Limb (tissue), 2 donors: ENCODE data around the gene COMP.
A peak's percentile ranks its signal among the peaks of the same experiment; 100 is the strongest.

Experiments used
- DNase-seq, 2 donors: peaks; one replicate each; pipeline ENCODE4 v3.0.0-alpha.2; 2016; ENCODE audit errors: extremely low spot score in 2 of 2

Gene COMP

GRCh38 chr19:18804139-18804601 lies 13.1 kb upstream of the COMP start:
- no peak for DNase-seq

- no peak for DNase-seq
These were observed 12.5 kb upstream of the COMP start for GRCh38 chr19:18803550-18804138.

GRCh38 chr19:18802354-18802753 lies 11.2 kb upstream of the COMP start:
- DNase-seq, result no peak

GRCh38 chr19:18800636-18801035 lies 9.5 kb upstream of the COMP start:
- DNase-seq, result no peak

GRCh38 chr19:18800079-18800478 lies 9.0 kb upstream of the COMP start:
- DNase-seq, result no peak

GRCh38 chr19:18799389-18799970 lies 8.4 kb upstream of the COMP start:
- no peak for DNase-seq

- DNase-seq, result peak in 1 of 2 donors; percentile 46
These were observed 7.6 kb upstream of the COMP start for GRCh38 chr19:18798384-18799352.

GRCh38 chr19:18796239-18796638 lies 5.1 kb upstream of the COMP start:
- no peak for DNase-seq

GRCh38 chr19:18795540-18795939 lies 4.4 kb upstream of the COMP start:
- DNase-seq, result peak; percentile 35 to 55

- DNase-seq, result no peak
These were observed 3.6 kb upstream of the COMP start for GRCh38 chr19:18794692-18795091.

GRCh38 chr19:18794029-18794313 lies 2.9 kb upstream of the COMP start:
- no peak for DNase-seq

GRCh38 chr19:18793144-18794028 lies 2.3 kb upstream of the COMP start:
- peak in 1 of 2 donors; percentile 73 for DNase-seq

GRCh38 chr19:18792661-18793060 lies 1.6 kb upstream of the COMP start:
- no peak for DNase-seq

GRCh38 chr19:18791315-18791678 lies 192 bp upstream of the COMP start:
- no peak for DNase-seq

- DNase-seq, result peak; percentile 28 to 71
These were observed 1.1 kb downstream of the COMP start for GRCh38 chr19:18789883-18790565.

GRCh38 chr19:18789422-18789869 lies 1.7 kb downstream of the COMP start:
- DNase-seq, result peak in 1 of 2 donors; percentile 56

- no peak for DNase-seq
These were observed 2.3 kb downstream of the COMP start for GRCh38 chr19:18788529-18789421.

- DNase-seq, result peak; percentile 51 to 87
These were observed 5.7 kb downstream of the COMP start for GRCh38 chr19:18785179-18786124.

GRCh38 chr19:18784786-18785120 lies 6.4 kb downstream of the COMP start:
- DNase-seq, result no peak
